HL-60 (cell line): ENCODE results near the gene ROR2.

Experiments
- CTCF ChIP-seq: IDR thresholded peaks from one replicate; pipeline ENCODE4 v1.5.1; 2011; ENCODE audit warnings: low read length, control low read depth, inconsistent platforms; ENCODE audit not compliant: insufficient read depth
- POLR2AphosphoS5 ChIP-seq: IDR thresholded peaks from 2 replicates; pipeline ENCODE4 v1.6.1; 2012; ENCODE audit warnings: low read depth
- REST ChIP-seq: IDR thresholded peaks from 2 replicates; pipeline ENCODE4 v1.6.1; 2012; ENCODE audit warnings: low read depth; ENCODE audit not compliant: insufficient replicate concordance

- no peak for TF ChIP-seq CTCF
- TF ChIP-seq POLR2AphosphoS5 = no peak
- no peak for TF ChIP-seq REST
Measured at GRCh38 chr9:91787931-91788330, 162.1 kb downstream of the ROR2 start.
